SU-DHL-6 (cell line): ENCODE data around the gene SACM1L.

Source experiments
- EZH2phosphoT487 ChIP-seq: fragments of 200-600 bp; sonication (generic), shearing (Covaris generic); conservative IDR thresholded peaks from 2 replicates; pipeline ENCODE4 v1.6.1; 2018; ENCODE audit warnings: mild to moderate bottlenecking, antibody characterized with exemption, low read length, moderate library complexity, mixed read lengths
- TF ChIP-seq, protein P1 (sequence below): fragments of 200-600 bp; sonication (generic); IDR thresholded peaks from one replicate; pipeline ENCODE4 v1.5.1; 2017; ENCODE audit warnings: antibody characterized with exemption, mild to moderate bottlenecking, low read length, moderate library complexity; ENCODE audit not compliant: insufficient read depth, poor library complexity, severe bottlenecking

DNA sequence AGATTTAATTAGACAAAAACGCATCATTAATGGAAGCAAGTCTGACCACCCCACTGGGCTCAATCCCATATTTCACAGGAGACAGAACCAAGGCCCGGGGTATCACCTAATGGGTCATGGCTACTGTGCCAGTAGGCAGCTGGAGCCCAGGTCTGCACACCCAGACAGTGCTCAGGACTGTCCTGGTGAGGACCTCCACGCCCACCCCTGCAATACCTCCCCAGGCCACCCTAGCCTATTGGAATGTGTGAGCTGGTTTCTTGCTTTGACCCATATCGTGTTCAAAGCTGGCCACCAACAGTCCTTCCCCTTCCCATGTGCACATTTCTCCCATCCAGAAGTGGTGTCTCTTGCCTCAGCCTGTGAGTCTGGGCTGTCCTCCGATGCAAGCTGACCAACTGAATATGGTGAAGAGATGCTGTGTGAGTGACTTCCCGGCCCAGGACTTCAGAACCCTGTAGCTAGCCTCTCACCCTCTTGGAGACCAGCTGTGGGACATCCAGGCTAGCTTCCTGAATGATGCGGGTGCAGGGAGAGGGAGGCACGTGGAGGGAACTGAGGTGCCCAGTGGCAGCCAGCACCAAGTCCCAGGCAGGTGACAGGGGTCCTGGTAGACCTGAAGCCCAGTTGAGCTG is 88.0 kb downstream of the SACM1L start:
- TF ChIP-seq, protein P1, sequence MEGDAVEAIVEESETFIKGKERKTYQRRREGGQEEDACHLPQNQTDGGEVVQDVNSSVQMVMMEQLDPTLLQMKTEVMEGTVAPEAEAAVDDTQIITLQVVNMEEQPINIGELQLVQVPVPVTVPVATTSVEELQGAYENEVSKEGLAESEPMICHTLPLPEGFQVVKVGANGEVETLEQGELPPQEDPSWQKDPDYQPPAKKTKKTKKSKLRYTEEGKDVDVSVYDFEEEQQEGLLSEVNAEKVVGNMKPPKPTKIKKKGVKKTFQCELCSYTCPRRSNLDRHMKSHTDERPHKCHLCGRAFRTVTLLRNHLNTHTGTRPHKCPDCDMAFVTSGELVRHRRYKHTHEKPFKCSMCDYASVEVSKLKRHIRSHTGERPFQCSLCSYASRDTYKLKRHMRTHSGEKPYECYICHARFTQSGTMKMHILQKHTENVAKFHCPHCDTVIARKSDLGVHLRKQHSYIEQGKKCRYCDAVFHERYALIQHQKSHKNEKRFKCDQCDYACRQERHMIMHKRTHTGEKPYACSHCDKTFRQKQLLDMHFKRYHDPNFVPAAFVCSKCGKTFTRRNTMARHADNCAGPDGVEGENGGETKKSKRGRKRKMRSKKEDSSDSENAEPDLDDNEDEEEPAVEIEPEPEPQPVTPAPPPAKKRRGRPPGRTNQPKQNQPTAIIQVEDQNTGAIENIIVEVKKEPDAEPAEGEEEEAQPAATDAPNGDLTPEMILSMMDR, result no peak
- no peak for TF ChIP-seq EZH2phosphoT487
